ENCODE measurements around the gene DNAH10.

DNAH10 gene

GRCh38 chr12:123850246-123851134 lies 88.4 kb downstream of the DNAH10 start:
- no peak overlapping the region for H3K4ac ChIP-seq (ENCODE audit: low read length)
- no peak overlapping the region for H2AFZ ChIP-seq (ENCODE audit: low read length)
- H2BK15ac ChIP-seq (ENCODE audit: low read length) = no peak overlapping the region
- H4K91ac ChIP-seq (ENCODE audit: low read depth, low read length, poor library complexity) = no peak overlapping the region
- peaks cover 0 to 3% (median 0%) of the 10 kb centered on the region in 3 experiments for H3K27me3 ChIP-seq (ENCODE audit: control insufficient read depth in 3 of 3, insufficient read depth in 3 of 3, low read depth in 1 of 3, low read length in 3 of 3)
- no peak overlapping the region for H2BK5ac ChIP-seq (ENCODE audit: low read length)
- peak overlapping the region; percentile 4 for H2BK120ac ChIP-seq (ENCODE audit: low read depth, low read length)
- H3K18ac ChIP-seq (ENCODE audit: low read length) = no peak overlapping the region
- H3K14ac ChIP-seq (ENCODE audit: low read length) = no peak overlapping the region
- no CpG with 5 or more reads among the region's 34 CpGs for WGBS, 2 donors (ENCODE audit: extremely low coverage in 2 of 2, insufficient read length in 2 of 2, insufficient replicate concordance in 1 of 2)
- H3K4me1 ChIP-seq (ENCODE audit: control insufficient read depth in 2 of 2, insufficient read depth in 1 of 2, low read depth in 1 of 2, low read length in 2 of 2) = no peaks in the 10 kb centered on the region
- no peaks in the 10 kb centered on the region for H3K79me1 ChIP-seq (ENCODE audit: low read depth, low read length)
- H3K4me2 ChIP-seq (ENCODE audit: insufficient read depth, low read length, poor library complexity, severe bottlenecking) = no peak overlapping the region
- H3K9ac ChIP-seq (ENCODE audit: low read depth, low read length, poor library complexity) = no peak overlapping the region
- peak overlapping the region; percentile 51 for H2AK5ac ChIP-seq (ENCODE audit: low read depth, low read length)
- DNase-seq (ENCODE audit: low spot score) = no peak
- peaks cover 0 to 1% of the 10 kb centered on the region in 2 donors for H3K9me3 ChIP-seq (replicated peaks in 1 of 2; ENCODE audit: control insufficient read depth in 2 of 2, insufficient read depth in 1 of 2, low read depth in 1 of 2, low read length in 2 of 2)
- H3K4me3 ChIP-seq (ENCODE audit: low read length in 2 of 2) = no peak overlapping the region
- H2BK12ac ChIP-seq (ENCODE audit: low read length) = no peak overlapping the region
- H3K36me3 ChIP-seq (replicated peaks in 1 of 2; ENCODE audit: control insufficient read depth in 2 of 2, insufficient read depth in 2 of 2, low read length in 2 of 2) = no peaks in the 10 kb centered on the region
- peak overlapping the region; percentile 18 for H3K23ac ChIP-seq (ENCODE audit: low read depth, low read length, poor library complexity)
- no peak overlapping the region for H3K27ac ChIP-seq (replicated peaks; ENCODE audit: low read length)
- H4K8ac ChIP-seq (ENCODE audit: low read depth, low read length) = no peak overlapping the region

- no peak overlapping the region for H4K91ac ChIP-seq (ENCODE audit: low read depth, low read length, poor library complexity)
- H3K79me1 ChIP-seq (ENCODE audit: low read depth, low read length) = no peaks in the 10 kb centered on the region
- H3K36me3 ChIP-seq (replicated peaks in 1 of 2; ENCODE audit: control insufficient read depth in 2 of 2, insufficient read depth in 2 of 2, low read length in 2 of 2) = peaks cover 0 to 2% of the 10 kb centered on the region in 2 donors
- no peak overlapping the region for H2BK120ac ChIP-seq (ENCODE audit: low read depth, low read length)
- no peak overlapping the region for H2BK5ac ChIP-seq (ENCODE audit: low read length)
- H3K4me2 ChIP-seq (ENCODE audit: insufficient read depth, low read length, poor library complexity, severe bottlenecking) = no peak overlapping the region
- no peak for DNase-seq (ENCODE audit: low spot score)
- peaks cover 0 to 2% of the 10 kb centered on the region in 2 donors for H3K9me3 ChIP-seq (replicated peaks in 1 of 2; ENCODE audit: control insufficient read depth in 2 of 2, insufficient read depth in 1 of 2, low read depth in 1 of 2, low read length in 2 of 2)
- no peak overlapping the region for H3K4ac ChIP-seq (ENCODE audit: low read length)
- H4K8ac ChIP-seq (ENCODE audit: low read depth, low read length) = no peak overlapping the region
- no peak overlapping the region for H3K18ac ChIP-seq (ENCODE audit: low read length)
- peaks cover 0 to 3% (median 0%) of the 10 kb centered on the region in 3 experiments for H3K27me3 ChIP-seq (ENCODE audit: control insufficient read depth in 3 of 3, insufficient read depth in 3 of 3, low read depth in 1 of 3, low read length in 3 of 3)
- no peak overlapping the region for H3K27ac ChIP-seq (replicated peaks; ENCODE audit: low read length)
- H3K9ac ChIP-seq (ENCODE audit: low read depth, low read length, poor library complexity) = no peak overlapping the region
- H2BK15ac ChIP-seq (ENCODE audit: low read length) = no peak overlapping the region
- H3K4me1 ChIP-seq (ENCODE audit: control insufficient read depth in 2 of 2, insufficient read depth in 1 of 2, low read depth in 1 of 2, low read length in 2 of 2) = no peaks in the 10 kb centered on the region
- no peak overlapping the region for H3K14ac ChIP-seq (ENCODE audit: low read length)
- no peak overlapping the region for H2AFZ ChIP-seq (ENCODE audit: low read length)
- H3K4me3 ChIP-seq (ENCODE audit: low read length in 2 of 2) = no peak overlapping the region
- no peak overlapping the region for H2BK12ac ChIP-seq (ENCODE audit: low read length)
- no CpG with 5 or more reads among the region's 28 CpGs for WGBS, 2 donors (ENCODE audit: extremely low coverage in 2 of 2, insufficient read length in 2 of 2, insufficient replicate concordance in 1 of 2)
- no peak overlapping the region for H2AK5ac ChIP-seq (ENCODE audit: low read depth, low read length)
- H3K23ac ChIP-seq (ENCODE audit: low read depth, low read length, poor library complexity) = no peak overlapping the region
These were observed 91.4 kb downstream of the DNAH10 start for GRCh38 chr12:123853396-123854070.

DNA sequence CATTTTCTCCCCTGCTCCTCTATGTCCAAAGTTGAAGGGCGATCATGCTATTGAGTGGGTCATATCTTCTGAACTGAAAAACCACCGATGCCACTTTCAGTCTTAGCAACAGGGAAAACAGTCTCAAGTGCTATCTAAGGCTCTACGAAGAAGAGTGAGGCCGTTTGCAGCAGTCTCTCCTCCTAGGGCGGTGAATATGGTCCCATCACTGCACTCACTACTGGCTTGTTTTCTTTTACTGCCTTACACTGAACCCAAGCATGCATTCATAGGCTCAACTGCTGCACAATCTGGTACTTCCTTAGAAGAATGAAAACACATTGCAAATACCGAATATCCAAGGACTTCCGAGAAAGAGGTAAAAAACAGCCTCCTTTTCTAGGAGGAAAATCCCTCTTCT lies 92.1 kb downstream of the DNAH10 start:
- no peak overlapping the region for H2BK120ac ChIP-seq (ENCODE audit: low read depth, low read length)
- no peak overlapping the region for H2BK5ac ChIP-seq (ENCODE audit: low read length)
- H3K27me3 ChIP-seq (ENCODE audit: control insufficient read depth in 3 of 3, insufficient read depth in 3 of 3, low read depth in 1 of 3, low read length in 3 of 3) = no peaks in the 10 kb centered on the region
- peaks cover 0 to 2% of the 10 kb centered on the region in 2 donors for H3K36me3 ChIP-seq (replicated peaks in 1 of 2; ENCODE audit: control insufficient read depth in 2 of 2, insufficient read depth in 2 of 2, low read length in 2 of 2)
- no peak overlapping the region for H2AK5ac ChIP-seq (ENCODE audit: low read depth, low read length)
- no peaks in the 10 kb centered on the region for H3K4me1 ChIP-seq (ENCODE audit: control insufficient read depth in 2 of 2, insufficient read depth in 1 of 2, low read depth in 1 of 2, low read length in 2 of 2)
- H3K9ac ChIP-seq (ENCODE audit: low read depth, low read length, poor library complexity) = no peak overlapping the region
- no peak overlapping the region for H3K14ac ChIP-seq (ENCODE audit: low read length)
- peaks cover 0 to 2% of the 10 kb centered on the region in 2 donors for H3K9me3 ChIP-seq (replicated peaks in 1 of 2; ENCODE audit: control insufficient read depth in 2 of 2, insufficient read depth in 1 of 2, low read depth in 1 of 2, low read length in 2 of 2)
- no peak overlapping the region for H2AFZ ChIP-seq (ENCODE audit: low read length)
- no peak overlapping the region for H4K8ac ChIP-seq (ENCODE audit: low read depth, low read length)
- no peak overlapping the region for H3K18ac ChIP-seq (ENCODE audit: low read length)
- WGBS, 2 donors (ENCODE audit: extremely low coverage in 2 of 2, insufficient read length in 2 of 2, insufficient replicate concordance in 1 of 2) = no CpG with 5 or more reads among the region's 7 CpGs
- no peak overlapping the region for H3K4me2 ChIP-seq (ENCODE audit: insufficient read depth, low read length, poor library complexity, severe bottlenecking)
- H3K4ac ChIP-seq (ENCODE audit: low read length) = no peak overlapping the region
- H2BK15ac ChIP-seq (ENCODE audit: low read length) = no peak overlapping the region
- H2BK12ac ChIP-seq (ENCODE audit: low read length) = no peak overlapping the region
- no peak overlapping the region for H4K91ac ChIP-seq (ENCODE audit: low read depth, low read length, poor library complexity)
- H3K23ac ChIP-seq (ENCODE audit: low read depth, low read length, poor library complexity) = no peak overlapping the region
- no peaks in the 10 kb centered on the region for H3K79me1 ChIP-seq (ENCODE audit: low read depth, low read length)
- no peak overlapping the region for H3K27ac ChIP-seq (replicated peaks; ENCODE audit: low read length)
- H3K4me3 ChIP-seq (ENCODE audit: low read length in 2 of 2) = no peak overlapping the region
- DNase-seq (ENCODE audit: low spot score) = no peak

DNA sequence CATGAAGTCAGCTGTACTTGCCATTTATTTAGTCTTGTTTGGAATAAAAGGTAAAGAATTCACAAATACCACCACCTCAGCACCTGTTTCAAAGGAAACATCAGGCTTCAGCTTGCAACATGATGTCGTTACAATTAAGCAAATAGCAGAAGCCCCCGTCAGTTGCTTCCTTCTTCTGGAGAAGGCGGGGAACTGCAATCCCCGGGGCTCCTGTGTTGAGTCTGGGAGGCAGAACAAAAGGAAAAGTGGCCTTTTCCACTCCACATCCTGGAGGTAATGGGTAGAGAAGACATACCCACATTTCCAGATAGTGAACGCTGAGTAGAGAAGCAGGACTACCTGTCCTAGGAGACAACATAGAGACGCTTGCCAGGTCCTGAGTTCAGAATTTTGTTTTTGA lies 92.8 kb downstream of the DNAH10 start:
- H4K91ac ChIP-seq (ENCODE audit: low read depth, low read length, poor library complexity) = no peak overlapping the region
- no peak overlapping the region for H2BK5ac ChIP-seq (ENCODE audit: low read length)
- WGBS, 2 donors (ENCODE audit: extremely low coverage in 2 of 2, insufficient read length in 2 of 2, insufficient replicate concordance in 1 of 2) = no CpG with 5 or more reads among the region's 6 CpGs
- no peak overlapping the region for H3K4me2 ChIP-seq (ENCODE audit: insufficient read depth, low read length, poor library complexity, severe bottlenecking)
- no peak overlapping the region for H3K4me3 ChIP-seq (ENCODE audit: low read length in 2 of 2)
- H3K9me3 ChIP-seq (replicated peaks in 1 of 2; ENCODE audit: control insufficient read depth in 2 of 2, insufficient read depth in 1 of 2, low read depth in 1 of 2, low read length in 2 of 2) = peaks cover 0 to 2% of the 10 kb centered on the region in 2 donors
- no peak overlapping the region for H3K9ac ChIP-seq (ENCODE audit: low read depth, low read length, poor library complexity)
- no peak for DNase-seq (ENCODE audit: low spot score)
- H3K23ac ChIP-seq (ENCODE audit: low read depth, low read length, poor library complexity) = no peak overlapping the region
- no peak overlapping the region for H4K8ac ChIP-seq (ENCODE audit: low read depth, low read length)
- no peak overlapping the region for H2AK5ac ChIP-seq (ENCODE audit: low read depth, low read length)
- no peak overlapping the region for H3K14ac ChIP-seq (ENCODE audit: low read length)
- no peak overlapping the region for H3K18ac ChIP-seq (ENCODE audit: low read length)
- H3K36me3 ChIP-seq (replicated peaks in 1 of 2; ENCODE audit: control insufficient read depth in 2 of 2, insufficient read depth in 2 of 2, low read length in 2 of 2) = peaks cover 0 to 2% of the 10 kb centered on the region in 2 donors
- H3K27me3 ChIP-seq (ENCODE audit: control insufficient read depth in 3 of 3, insufficient read depth in 3 of 3, low read depth in 1 of 3, low read length in 3 of 3) = no peaks in the 10 kb centered on the region
- no peak overlapping the region for H2BK15ac ChIP-seq (ENCODE audit: low read length)
- H3K4me1 ChIP-seq (ENCODE audit: control insufficient read depth in 2 of 2, insufficient read depth in 1 of 2, low read depth in 1 of 2, low read length in 2 of 2) = no peaks in the 10 kb centered on the region
- no peak overlapping the region for H2AFZ ChIP-seq (ENCODE audit: low read length)
- no peak overlapping the region for H2BK120ac ChIP-seq (ENCODE audit: low read depth, low read length)
- H3K4ac ChIP-seq (ENCODE audit: low read length) = no peak overlapping the region
- H3K27ac ChIP-seq (replicated peaks; ENCODE audit: low read length) = no peak overlapping the region
- H3K79me1 ChIP-seq (ENCODE audit: low read depth, low read length) = no peaks in the 10 kb centered on the region
- no peak overlapping the region for H2BK12ac ChIP-seq (ENCODE audit: low read length)

Data from neuronal stem cell (in vitro differentiated cells).